Progenitor cell of endocrine pancreas (in vitro differentiated cells): ENCODE measurements around the gene POU3F2. TPM values are rescaled to one million over a fixed set of nuclear protein-coding genes. Genes with fewer than 3 reads are reported as not detected.

Experiments
- DNase-seq: peaks from one replicate; pipeline ENCODE4 v3.0.0; 2021; ENCODE audit warnings: low spot score; ENCODE audit not compliant: unreplicated experiment
- H3K27ac Mint-ChIP-seq: 2 replicates; pipeline ENCODE4 v1.8.0; 2021; ENCODE audit warnings: mild to moderate bottlenecking, moderate library complexity, mixed read lengths
- H3K27me3 Mint-ChIP-seq: 2 replicates; pipeline ENCODE4 v1.8.0; 2021; ENCODE audit warnings: mixed read lengths
- H3K36me3 Mint-ChIP-seq: 2 replicates; pipeline ENCODE4 v1.8.0; 2022; ENCODE audit warnings: mixed read lengths; ENCODE audit not compliant: insufficient read depth
- H3K4me1 Mint-ChIP-seq: 2 replicates; pipeline ENCODE4 v1.8.0; 2021; ENCODE audit warnings: low read depth, mixed read lengths
- H3K4me3 Mint-ChIP-seq: 2 replicates; pipeline ENCODE4 v1.8.0; 2021; ENCODE audit warnings: low read depth, mild to moderate bottlenecking, moderate library complexity, mixed read lengths
- H3K9me3 Mint-ChIP-seq: 2 replicates; pipeline ENCODE4 v1.8.0; 2021; ENCODE audit warnings: low read depth, mixed read lengths
- total RNA-seq: library from RNA; stranded (reverse); gene quantifications from 2 replicates; pipeline ENCODE4 v1.2.1, GENCODE V29; 2021
- TF ChIP-seq, protein P1 (sequence below): fragments of 200-600 bp; sonication (generic); IDR thresholded peaks from one replicate; pipeline ENCODE4 v1.5.0; 2021; ENCODE audit warnings: antibody characterized with exemption, mild to moderate bottlenecking; ENCODE audit not compliant: unreplicated experiment

POU3F2 gene
- total RNA-seq, 1 donor from 2014 or later: 1.4 TPM

- TF ChIP-seq, protein P1, sequence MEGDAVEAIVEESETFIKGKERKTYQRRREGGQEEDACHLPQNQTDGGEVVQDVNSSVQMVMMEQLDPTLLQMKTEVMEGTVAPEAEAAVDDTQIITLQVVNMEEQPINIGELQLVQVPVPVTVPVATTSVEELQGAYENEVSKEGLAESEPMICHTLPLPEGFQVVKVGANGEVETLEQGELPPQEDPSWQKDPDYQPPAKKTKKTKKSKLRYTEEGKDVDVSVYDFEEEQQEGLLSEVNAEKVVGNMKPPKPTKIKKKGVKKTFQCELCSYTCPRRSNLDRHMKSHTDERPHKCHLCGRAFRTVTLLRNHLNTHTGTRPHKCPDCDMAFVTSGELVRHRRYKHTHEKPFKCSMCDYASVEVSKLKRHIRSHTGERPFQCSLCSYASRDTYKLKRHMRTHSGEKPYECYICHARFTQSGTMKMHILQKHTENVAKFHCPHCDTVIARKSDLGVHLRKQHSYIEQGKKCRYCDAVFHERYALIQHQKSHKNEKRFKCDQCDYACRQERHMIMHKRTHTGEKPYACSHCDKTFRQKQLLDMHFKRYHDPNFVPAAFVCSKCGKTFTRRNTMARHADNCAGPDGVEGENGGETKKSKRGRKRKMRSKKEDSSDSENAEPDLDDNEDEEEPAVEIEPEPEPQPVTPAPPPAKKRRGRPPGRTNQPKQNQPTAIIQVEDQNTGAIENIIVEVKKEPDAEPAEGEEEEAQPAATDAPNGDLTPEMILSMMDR: no peak
- no peaks in the 10 kb centered on the region for H3K36me3 Mint-ChIP-seq
- no peaks in the 10 kb centered on the region for H3K9me3 Mint-ChIP-seq
- H3K4me3 Mint-ChIP-seq: no peak overlapping the region
- DNase-seq: no peak
- no peak overlapping the region for H3K27ac Mint-ChIP-seq
- H3K4me1 Mint-ChIP-seq: peaks cover 27% of the 10 kb centered on the region
- peaks cover 90% of the 10 kb centered on the region for H3K27me3 Mint-ChIP-seq
Observed at GRCh38 chr6:98840385-98840784, 6.0 kb downstream of the POU3F2 start.

GRCh38 chr6:98840996-98841513, 6.7 kb downstream of the POU3F2 start:
- no peak for DNase-seq
- H3K4me3 Mint-ChIP-seq: no peak overlapping the region
- TF ChIP-seq, protein P1: no peak
- H3K27me3 Mint-ChIP-seq: peaks cover 92% of the 10 kb centered on the region
- peaks cover 29% of the 10 kb centered on the region for H3K4me1 Mint-ChIP-seq
- H3K9me3 Mint-ChIP-seq: no peaks in the 10 kb centered on the region
- no peaks in the 10 kb centered on the region for H3K36me3 Mint-ChIP-seq
- no peak overlapping the region for H3K27ac Mint-ChIP-seq

DNA sequence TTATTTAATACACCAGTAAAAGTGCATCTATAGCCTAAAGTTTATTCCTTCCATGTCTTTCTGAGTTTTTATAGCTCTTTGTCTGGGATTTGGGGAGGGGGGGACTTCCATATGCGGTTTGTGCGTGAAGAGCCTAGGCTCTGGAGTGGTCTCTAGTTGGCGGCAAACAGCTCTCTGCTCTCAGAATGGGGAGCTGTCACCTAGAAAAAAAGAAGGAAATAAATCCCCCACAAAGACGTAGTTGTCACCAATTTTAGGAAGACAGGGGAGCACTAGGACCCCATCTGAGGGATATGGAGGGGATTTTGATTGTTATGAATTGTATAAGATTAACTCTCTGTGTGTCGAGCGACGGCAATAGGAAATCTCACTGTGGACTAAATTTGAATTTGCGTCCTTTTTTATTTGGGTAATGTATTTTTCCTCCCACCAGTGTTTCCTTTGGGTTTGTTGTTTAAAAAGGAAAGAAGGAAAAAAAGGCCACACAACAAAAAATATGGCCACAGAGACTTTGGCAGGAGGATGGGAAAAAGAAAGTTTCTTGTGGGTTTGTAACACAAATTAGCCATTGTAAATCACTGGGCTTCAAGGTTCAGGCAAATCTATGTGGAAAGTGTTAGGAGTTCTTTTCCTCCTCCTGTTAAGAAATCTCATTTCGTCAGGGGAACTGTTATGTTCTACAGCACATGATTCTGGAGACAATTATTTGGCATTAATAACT, 7.4 kb downstream of the POU3F2 start:
- TF ChIP-seq, protein P1: no peak
- Mint-ChIP-seq H3K36me3 (no peaks in the 10 kb centered on the region), H3K9me3 (no peaks in the 10 kb centered on the region), H3K27me3 (peaks cover 93% of the 10 kb centered on the region), H3K4me3 (no peak overlapping the region), H3K27ac (no peak overlapping the region), H3K4me1 (peaks cover 24% of the 10 kb centered on the region)
- no peak for DNase-seq

GRCh38 chr6:98842342-98843180, 8.2 kb downstream of the POU3F2 start:
- Mint-ChIP-seq H3K36me3 (no peaks in the 10 kb centered on the region), H3K4me1 (peaks cover 20% of the 10 kb centered on the region), H3K9me3 (no peaks in the 10 kb centered on the region), H3K27ac (no peak overlapping the region), H3K27me3 (peaks cover 96% of the 10 kb centered on the region), H3K4me3 (no peak overlapping the region)
- DNase-seq: no peak
- TF ChIP-seq, protein P1: no peak
